ENCODE data around the gene ANKRD34A.

ANKRD34A gene

DNA sequence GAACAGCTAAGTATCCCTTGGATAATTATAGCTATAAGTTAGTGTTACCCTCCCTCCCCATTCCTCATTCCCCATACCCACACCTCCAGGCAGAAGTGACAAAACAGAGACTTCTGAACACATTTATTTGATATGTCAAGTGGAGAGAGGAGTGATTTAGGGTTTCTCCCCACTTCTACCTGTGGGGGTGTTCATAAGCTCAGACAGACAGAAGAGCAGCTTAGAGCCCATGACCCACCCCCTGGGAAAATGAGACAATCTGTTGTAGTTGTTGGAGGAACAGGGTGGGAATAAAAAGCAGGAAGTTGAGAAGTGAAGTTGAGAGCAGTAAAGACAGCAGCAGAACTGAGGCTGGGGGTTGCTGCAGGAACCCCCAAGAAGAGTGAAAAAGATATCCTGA, 5.0 kb downstream of the ANKRD34A start:
- no peak overlapping the region for H3K4me3 ChIP-seq (ENCODE audit: low read depth, low read length)
- H3K9me3 ChIP-seq (ENCODE audit: control insufficient read depth, insufficient read depth, low read depth, low read length) = no peaks in the 10 kb centered on the region
- H3K27ac ChIP-seq (ENCODE audit: extremely low read depth, low read depth, low read length) = no peak overlapping the region
- ChIA-PET POLR2A (interaction anchor here (2.2 to 2.6 kb wide), 3 partner anchors 15 to 40 kb away, joined by 6 to 51 read pairs (median 9); partner anchors contain the start of genes PEX11B and RBM8A), CTCF (interaction anchor here (0.5 to 3.6 kb wide), 6 partner anchors 14 to 68 kb away, joined by 3 to 15 read pairs (median 5); partner anchors contain the start of gene RBM8A)
- H3K36me3 ChIP-seq (ENCODE audit: control insufficient read depth in 2 of 2, insufficient read depth in 1 of 2, low read length in 2 of 2) = no peaks in the 10 kb centered on the region
- H3K4me1 ChIP-seq (ENCODE audit: control insufficient read depth, insufficient read depth, low read length) = peaks cover 12% of the 10 kb centered on the region
- TF ChIP-seq ZNF660 (tag by site-specific recombination; IDR thresholded peaks at IDR 0.05) = no peak
- TF ChIP-seq ZNF341 (tag by site-specific recombination; IDR thresholded peaks at IDR 0.05; ENCODE audit: low read depth) = peak; percentile 89
- 0 out of 2 replicates have a peak, but pooled peaks have one; percentile 2 for TF ChIP-seq ZNF366 (tag by site-specific recombination; conservative IDR thresholded peaks at IDR 0.05)
- TF ChIP-seq, protein P1, sequence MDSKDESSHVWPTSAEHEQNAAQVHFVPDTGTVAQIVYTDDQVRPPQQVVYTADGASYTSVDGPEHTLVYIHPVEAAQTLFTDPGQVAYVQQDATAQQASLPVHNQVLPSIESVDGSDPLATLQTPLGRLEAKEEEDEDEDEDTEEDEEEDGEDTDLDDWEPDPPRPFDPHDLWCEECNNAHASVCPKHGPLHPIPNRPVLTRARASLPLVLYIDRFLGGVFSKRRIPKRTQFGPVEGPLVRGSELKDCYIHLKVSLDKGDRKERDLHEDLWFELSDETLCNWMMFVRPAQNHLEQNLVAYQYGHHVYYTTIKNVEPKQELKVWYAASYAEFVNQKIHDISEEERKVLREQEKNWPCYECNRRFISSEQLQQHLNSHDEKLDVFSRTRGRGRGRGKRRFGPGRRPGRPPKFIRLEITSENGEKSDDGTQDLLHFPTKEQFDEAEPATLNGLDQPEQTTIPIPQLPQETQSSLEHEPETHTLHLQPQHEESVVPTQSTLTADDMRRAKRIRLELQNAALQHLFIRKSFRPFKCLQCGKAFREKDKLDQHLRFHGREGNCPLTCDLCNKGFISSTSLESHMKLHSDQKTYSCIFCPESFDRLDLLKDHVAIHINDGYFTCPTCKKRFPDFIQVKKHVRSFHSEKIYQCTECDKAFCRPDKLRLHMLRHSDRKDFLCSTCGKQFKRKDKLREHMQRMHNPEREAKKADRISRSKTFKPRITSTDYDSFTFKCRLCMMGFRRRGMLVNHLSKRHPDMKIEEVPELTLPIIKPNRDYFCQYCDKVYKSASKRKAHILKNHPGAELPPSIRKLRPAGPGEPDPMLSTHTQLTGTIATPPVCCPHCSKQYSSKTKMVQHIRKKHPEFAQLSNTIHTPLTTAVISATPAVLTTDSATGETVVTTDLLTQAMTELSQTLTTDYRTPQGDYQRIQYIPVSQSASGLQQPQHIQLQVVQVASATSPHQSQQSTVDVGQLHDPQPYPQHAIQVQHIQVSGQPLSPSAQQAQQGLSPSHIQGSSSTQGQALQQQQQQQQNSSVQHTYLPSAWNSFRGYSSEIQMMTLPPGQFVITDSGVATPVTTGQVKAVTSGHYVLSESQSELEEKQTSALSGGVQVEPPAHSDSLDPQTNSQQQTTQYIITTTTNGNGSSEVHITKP (tag by site-specific recombination; IDR thresholded peaks at IDR 0.05) = peak; percentile 90

DNA sequence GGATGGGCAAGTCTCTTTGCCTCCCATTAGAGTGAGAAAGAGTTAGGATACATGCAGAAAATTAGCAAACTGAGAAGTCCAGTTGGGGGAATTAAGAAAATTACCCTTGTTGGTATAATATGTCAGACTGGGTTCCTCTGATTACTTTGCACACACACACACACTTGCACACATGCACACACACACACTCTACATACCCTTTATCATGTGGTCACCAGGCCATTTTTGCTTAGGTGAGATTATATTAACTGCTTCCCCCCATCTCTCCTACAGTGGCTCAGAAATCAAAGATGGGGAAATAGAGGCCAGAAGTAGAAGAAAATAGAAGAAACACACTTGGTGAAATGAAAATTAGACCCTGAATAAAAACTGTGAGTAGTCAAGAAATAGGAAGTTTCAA, 5.6 kb downstream of the ANKRD34A start:
- Histone ChIP-seq H3K27ac (ENCODE audit: extremely low read depth, low read depth, low read length) (no peak overlapping the region), H3K4me1 (ENCODE audit: control insufficient read depth, insufficient read depth, low read length) (peaks cover 10% of the 10 kb centered on the region), H3K9me3 (ENCODE audit: control insufficient read depth, insufficient read depth, low read depth, low read length) (no peaks in the 10 kb centered on the region), H3K36me3 (ENCODE audit: control insufficient read depth in 2 of 2, insufficient read depth in 1 of 2, low read length in 2 of 2) (no peaks in the 10 kb centered on the region), H3K4me3 (ENCODE audit: low read depth, low read length) (no peak overlapping the region)
- POLR2A ChIA-PET = interaction anchor here (1.0 to 2.6 kb wide), 10 partner anchors 8 to 109 kb away, joined by 3 to 51 read pairs (median 4); partner anchors contain the start of genes PEX11B and RBM8A
- TF ChIP-seq, protein P2, sequence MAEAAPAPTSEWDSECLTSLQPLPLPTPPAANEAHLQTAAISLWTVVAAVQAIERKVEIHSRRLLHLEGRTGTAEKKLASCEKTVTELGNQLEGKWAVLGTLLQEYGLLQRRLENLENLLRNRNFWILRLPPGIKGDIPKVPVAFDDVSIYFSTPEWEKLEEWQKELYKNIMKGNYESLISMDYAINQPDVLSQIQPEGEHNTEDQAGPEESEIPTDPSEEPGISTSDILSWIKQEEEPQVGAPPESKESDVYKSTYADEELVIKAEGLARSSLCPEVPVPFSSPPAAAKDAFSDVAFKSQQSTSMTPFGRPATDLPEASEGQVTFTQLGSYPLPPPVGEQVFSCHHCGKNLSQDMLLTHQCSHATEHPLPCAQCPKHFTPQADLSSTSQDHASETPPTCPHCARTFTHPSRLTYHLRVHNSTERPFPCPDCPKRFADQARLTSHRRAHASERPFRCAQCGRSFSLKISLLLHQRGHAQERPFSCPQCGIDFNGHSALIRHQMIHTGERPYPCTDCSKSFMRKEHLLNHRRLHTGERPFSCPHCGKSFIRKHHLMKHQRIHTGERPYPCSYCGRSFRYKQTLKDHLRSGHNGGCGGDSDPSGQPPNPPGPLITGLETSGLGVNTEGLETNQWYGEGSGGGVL (tag by site-specific recombination; IDR thresholded peaks at IDR 0.05) = no peak
- TF ChIP-seq ZNF830 (tag by site-specific recombination; IDR thresholded peaks at IDR 0.05; ENCODE audit: low read depth) (no peak), ZNF664 (tag by site-specific recombination; IDR thresholded peaks at IDR 0.05) (peak; percentile 91)
- TF ChIP-seq, protein P3, sequence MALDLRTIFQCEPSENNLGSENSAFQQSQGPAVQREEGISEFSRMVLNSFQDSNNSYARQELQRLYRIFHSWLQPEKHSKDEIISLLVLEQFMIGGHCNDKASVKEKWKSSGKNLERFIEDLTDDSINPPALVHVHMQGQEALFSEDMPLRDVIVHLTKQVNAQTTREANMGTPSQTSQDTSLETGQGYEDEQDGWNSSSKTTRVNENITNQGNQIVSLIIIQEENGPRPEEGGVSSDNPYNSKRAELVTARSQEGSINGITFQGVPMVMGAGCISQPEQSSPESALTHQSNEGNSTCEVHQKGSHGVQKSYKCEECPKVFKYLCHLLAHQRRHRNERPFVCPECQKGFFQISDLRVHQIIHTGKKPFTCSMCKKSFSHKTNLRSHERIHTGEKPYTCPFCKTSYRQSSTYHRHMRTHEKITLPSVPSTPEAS (tag by site-specific recombination; IDR thresholded peaks at IDR 0.05) = peak; percentile 70; the same call in 1 of the 2 replicates
- CTCF ChIA-PET = interaction anchor here (0.5 to 3.6 kb wide), 10 partner anchors 18 to 109 kb away, joined by 3 to 15 read pairs (median 4); partner anchors contain the start of gene RBM8A

DNA sequence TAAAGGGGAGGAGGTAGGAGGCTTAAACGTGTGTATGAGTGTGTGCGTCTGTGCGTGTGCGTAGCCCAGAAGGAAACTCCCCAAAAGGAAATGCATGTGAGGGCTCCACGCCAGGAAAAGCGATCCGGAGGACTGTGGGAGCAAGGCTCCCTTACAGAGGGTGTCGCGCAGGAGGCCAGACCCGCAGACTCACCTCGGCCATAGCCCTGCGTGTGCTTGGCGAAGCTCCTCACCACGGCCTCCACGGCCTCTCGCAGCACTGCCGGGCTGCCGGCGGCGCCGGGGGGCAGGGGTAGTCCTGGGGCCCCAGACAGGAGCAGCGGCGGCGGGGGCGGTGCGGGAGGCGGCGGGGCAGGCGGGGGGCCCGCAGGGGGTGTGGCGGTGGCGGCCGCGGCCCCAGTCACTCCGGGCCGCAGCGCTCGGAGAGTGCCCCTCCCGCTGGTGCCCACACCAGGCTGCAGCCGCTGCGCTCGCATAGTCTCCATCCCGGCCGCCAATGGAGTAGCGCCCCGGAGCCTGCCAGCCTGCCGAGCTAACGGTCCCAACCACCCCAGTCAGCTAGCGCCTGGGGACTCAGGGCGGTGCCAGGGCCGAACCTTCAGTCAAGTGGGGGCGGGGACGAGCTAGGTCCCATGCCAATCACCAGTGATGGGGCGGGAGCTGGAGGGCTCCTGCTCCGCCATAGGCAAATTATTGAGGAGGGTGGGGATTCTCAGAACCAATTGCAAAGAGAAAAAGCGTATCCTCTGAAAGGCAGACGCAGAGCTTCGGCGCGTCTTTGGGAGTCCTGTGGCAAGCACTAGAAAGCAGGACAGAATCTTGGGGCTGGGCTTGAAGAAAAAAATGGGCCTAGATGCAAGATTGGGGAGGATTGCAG, 6.7 kb downstream of the ANKRD34A start, which contains the start of gene LIX1L:
Gene LIX1L, minus strand, starts transcription at position 575 of the 877 bp plus-strand sequence. Its CDS starts 90 bp downstream, at position 485.
- Histone ChIP-seq H3K9me3 (ENCODE audit: control insufficient read depth, insufficient read depth, low read depth, low read length) (no peaks in the 10 kb centered on the region), H3K27ac (ENCODE audit: extremely low read depth, low read depth, low read length) (peak within 1 kb of the TSS; percentile 49; the same call in 1 of the 2 replicates), H3K4me3 (ENCODE audit: low read depth, low read length) (peak within 1 kb of the TSS; percentile 81), H3K4me1 (ENCODE audit: control insufficient read depth, insufficient read depth, low read length) (peaks cover 10% of the 10 kb centered on the region), H3K36me3 (ENCODE audit: control insufficient read depth in 2 of 2, insufficient read depth in 1 of 2, low read length in 2 of 2) (no peaks in the 10 kb centered on the region)
- CTCF ChIA-PET = interaction anchor here (0.7 to 3.6 kb wide), 11 partner anchors 19 to 112 kb away, joined by 3 to 15 read pairs (median 3); partner anchors contain the start of genes NUDT17 and RBM8A
- POLR2A ChIA-PET = interaction anchor here (0.6 to 2.6 kb wide), 17 partner anchors 9 to 108 kb away, joined by 3 to 51 read pairs (median 4); partner anchors contain the start of genes PEX11B, PIAS3 and RBM8A
- TF ChIP-seq, protein P4, sequence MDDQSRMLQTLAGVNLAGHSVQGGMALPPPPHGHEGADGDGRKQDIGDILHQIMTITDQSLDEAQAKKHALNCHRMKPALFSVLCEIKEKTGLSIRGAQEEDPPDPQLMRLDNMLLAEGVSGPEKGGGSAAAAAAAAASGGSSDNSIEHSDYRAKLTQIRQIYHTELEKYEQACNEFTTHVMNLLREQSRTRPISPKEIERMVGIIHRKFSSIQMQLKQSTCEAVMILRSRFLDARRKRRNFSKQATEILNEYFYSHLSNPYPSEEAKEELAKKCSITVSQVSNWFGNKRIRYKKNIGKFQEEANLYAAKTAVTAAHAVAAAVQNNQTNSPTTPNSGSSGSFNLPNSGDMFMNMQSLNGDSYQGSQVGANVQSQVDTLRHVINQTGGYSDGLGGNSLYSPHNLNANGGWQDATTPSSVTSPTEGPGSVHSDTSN (CRISPR knock-in tag; IDR thresholded peaks at IDR 0.05) = peak; percentile 96; the same call in 1 of the 2 replicates
- TF ChIP-seq ZFP41 (tag by site-specific recombination; IDR thresholded peaks at IDR 0.05; ENCODE audit: borderline replicate concordance) = no peak
- TF ChIP-seq, protein P5, sequence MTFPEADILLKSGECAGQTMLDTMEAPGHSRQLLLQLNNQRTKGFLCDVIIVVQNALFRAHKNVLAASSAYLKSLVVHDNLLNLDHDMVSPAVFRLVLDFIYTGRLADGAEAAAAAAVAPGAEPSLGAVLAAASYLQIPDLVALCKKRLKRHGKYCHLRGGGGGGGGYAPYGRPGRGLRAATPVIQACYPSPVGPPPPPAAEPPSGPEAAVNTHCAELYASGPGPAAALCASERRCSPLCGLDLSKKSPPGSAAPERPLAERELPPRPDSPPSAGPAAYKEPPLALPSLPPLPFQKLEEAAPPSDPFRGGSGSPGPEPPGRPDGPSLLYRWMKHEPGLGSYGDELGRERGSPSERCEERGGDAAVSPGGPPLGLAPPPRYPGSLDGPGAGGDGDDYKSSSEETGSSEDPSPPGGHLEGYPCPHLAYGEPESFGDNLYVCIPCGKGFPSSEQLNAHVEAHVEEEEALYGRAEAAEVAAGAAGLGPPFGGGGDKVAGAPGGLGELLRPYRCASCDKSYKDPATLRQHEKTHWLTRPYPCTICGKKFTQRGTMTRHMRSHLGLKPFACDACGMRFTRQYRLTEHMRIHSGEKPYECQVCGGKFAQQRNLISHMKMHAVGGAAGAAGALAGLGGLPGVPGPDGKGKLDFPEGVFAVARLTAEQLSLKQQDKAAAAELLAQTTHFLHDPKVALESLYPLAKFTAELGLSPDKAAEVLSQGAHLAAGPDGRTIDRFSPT (tag by site-specific recombination; IDR thresholded peaks at IDR 0.05) = peak; percentile 96
- 0 out of 2 replicates have a peak, but pooled peaks have one; percentile 20 for TF ChIP-seq ZNF423 (tag by site-specific recombination; IDR thresholded peaks at IDR 0.05)
- peak; percentile 7; the same call in 1 of the 2 replicates for TF ChIP-seq ZNF394 (tag by site-specific recombination; IDR thresholded peaks at IDR 0.05; ENCODE audit: borderline replicate concordance)
- peak; percentile 96 for TF ChIP-seq SP2 (tag by site-specific recombination; IDR thresholded peaks at IDR 0.05)
- TF ChIP-seq, protein P6, sequence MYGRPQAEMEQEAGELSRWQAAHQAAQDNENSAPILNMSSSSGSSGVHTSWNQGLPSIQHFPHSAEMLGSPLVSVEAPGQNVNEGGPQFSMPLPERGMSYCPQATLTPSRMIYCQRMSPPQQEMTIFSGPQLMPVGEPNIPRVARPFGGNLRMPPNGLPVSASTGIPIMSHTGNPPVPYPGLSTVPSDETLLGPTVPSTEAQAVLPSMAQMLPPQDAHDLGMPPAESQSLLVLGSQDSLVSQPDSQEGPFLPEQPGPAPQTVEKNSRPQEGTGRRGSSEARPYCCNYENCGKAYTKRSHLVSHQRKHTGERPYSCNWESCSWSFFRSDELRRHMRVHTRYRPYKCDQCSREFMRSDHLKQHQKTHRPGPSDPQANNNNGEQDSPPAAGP (tag by site-specific recombination; IDR thresholded peaks at IDR 0.05) = no peak
- peak; percentile 37 for TF ChIP-seq ZFHX2 (tag by site-specific recombination; conservative IDR thresholded peaks at IDR 0.05)
